Nephron progenitor cell (in vitro differentiated cells): ENCODE data around the gene CCDC157.

Experiments
- DNase-seq: peaks from one replicate; pipeline ENCODE4 v3.0.0; 2021
- H3K27ac Mint-ChIP-seq: 2 replicates; pipeline ENCODE4 v1.8.0; 2021; ENCODE audit warnings: mild to moderate bottlenecking, moderate library complexity, mixed read lengths
- H3K27me3 Mint-ChIP-seq: 2 replicates; pipeline ENCODE4 v1.8.0; 2021; ENCODE audit warnings: mild to moderate bottlenecking, low read depth, mixed read lengths; ENCODE audit not compliant: poor library complexity
- H3K36me3 Mint-ChIP-seq: 2 replicates; pipeline ENCODE4 v1.8.0; 2021; ENCODE audit warnings: low read depth, mixed read lengths
- H3K4me1 Mint-ChIP-seq: 2 replicates; pipeline ENCODE4 v1.8.0; 2021; ENCODE audit warnings: mixed read lengths
- H3K4me3 Mint-ChIP-seq: 2 replicates; pipeline ENCODE4 v1.8.0; 2021; ENCODE audit warnings: mild to moderate bottlenecking, moderate library complexity, mixed read lengths
- H3K9me3 Mint-ChIP-seq: 2 replicates; pipeline ENCODE4 v1.8.0; 2021; ENCODE audit warnings: mild to moderate bottlenecking, moderate library complexity, mixed read lengths
- TF ChIP-seq, protein P1 (sequence below): fragments of 200-600 bp; sonication (generic); IDR thresholded peaks from 2 replicates; pipeline ENCODE4 v1.5.0; 2021; ENCODE audit warnings: antibody characterized with exemption

The CCDC157 gene

DNA sequence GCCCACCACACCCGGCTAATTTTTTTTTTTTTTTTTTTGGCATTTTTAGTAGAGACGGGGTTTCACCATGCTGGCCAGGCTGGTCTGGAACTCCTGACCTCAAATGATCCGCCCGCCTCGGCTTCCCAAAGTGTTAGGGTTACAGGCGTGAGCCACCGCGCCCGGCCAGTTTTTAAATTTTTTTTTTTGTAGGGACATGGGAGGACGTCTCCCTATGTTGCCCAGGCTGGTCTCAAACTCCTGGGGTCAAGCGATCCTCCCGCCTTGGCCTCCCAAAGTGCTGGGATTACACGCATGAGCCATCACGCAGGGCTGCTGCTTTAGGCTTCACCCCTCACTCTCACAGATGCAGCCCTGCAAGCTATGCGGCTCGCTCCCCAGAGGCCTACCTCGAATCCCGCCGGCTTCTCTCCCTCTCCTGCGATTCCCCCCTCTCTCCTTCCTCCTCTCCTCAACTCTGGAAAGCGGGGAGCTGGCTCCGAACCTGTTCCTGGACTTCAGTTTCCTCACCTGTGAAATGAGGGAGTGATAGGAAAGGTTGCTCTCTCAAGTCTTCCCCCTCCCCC, 926 bp downstream of the CCDC157 start:
- Mint-ChIP-seq H3K36me3 (peaks cover 13% of the 10 kb centered on the region), H3K27me3 (peaks cover 3% of the 10 kb centered on the region), H3K27ac (no peak overlapping the region), H3K4me3 (peak overlapping the region; percentile 96), H3K9me3 (no peaks in the 10 kb centered on the region), H3K4me1 (peaks cover 42% of the 10 kb centered on the region)
- no peak for DNase-seq
- TF ChIP-seq, protein P1, sequence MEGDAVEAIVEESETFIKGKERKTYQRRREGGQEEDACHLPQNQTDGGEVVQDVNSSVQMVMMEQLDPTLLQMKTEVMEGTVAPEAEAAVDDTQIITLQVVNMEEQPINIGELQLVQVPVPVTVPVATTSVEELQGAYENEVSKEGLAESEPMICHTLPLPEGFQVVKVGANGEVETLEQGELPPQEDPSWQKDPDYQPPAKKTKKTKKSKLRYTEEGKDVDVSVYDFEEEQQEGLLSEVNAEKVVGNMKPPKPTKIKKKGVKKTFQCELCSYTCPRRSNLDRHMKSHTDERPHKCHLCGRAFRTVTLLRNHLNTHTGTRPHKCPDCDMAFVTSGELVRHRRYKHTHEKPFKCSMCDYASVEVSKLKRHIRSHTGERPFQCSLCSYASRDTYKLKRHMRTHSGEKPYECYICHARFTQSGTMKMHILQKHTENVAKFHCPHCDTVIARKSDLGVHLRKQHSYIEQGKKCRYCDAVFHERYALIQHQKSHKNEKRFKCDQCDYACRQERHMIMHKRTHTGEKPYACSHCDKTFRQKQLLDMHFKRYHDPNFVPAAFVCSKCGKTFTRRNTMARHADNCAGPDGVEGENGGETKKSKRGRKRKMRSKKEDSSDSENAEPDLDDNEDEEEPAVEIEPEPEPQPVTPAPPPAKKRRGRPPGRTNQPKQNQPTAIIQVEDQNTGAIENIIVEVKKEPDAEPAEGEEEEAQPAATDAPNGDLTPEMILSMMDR, result no peak

DNA sequence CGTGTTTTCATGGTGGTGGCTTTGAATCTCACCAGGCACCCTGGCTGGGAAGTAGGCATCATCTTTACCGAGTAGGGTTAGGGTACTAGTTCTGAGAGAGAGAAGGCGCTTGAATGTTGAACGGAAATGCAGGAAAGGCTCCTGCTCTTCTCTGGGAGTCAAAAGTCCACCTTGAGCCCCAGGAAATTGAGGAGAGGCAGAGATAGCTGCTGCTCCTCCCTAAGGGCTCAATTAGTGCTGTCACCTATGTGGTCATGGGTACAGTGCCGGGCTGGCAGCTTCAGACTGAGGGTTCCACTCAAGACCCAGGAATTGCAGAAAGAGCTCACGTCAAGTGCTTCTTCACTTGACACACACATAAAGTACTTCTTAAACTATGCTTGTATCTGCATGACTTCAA, 1.7 kb downstream of the CCDC157 start:
- H3K27ac Mint-ChIP-seq, result no peak overlapping the region
- TF ChIP-seq, protein P1, result no peak
- H3K36me3 Mint-ChIP-seq, result peaks cover 11% of the 10 kb centered on the region
- no peak for DNase-seq
- peak overlapping the region; percentile 96 for H3K4me3 Mint-ChIP-seq
- H3K9me3 Mint-ChIP-seq, result no peaks in the 10 kb centered on the region
- peaks cover 3% of the 10 kb centered on the region for H3K27me3 Mint-ChIP-seq
- H3K4me1 Mint-ChIP-seq, result peaks cover 42% of the 10 kb centered on the region

DNA sequence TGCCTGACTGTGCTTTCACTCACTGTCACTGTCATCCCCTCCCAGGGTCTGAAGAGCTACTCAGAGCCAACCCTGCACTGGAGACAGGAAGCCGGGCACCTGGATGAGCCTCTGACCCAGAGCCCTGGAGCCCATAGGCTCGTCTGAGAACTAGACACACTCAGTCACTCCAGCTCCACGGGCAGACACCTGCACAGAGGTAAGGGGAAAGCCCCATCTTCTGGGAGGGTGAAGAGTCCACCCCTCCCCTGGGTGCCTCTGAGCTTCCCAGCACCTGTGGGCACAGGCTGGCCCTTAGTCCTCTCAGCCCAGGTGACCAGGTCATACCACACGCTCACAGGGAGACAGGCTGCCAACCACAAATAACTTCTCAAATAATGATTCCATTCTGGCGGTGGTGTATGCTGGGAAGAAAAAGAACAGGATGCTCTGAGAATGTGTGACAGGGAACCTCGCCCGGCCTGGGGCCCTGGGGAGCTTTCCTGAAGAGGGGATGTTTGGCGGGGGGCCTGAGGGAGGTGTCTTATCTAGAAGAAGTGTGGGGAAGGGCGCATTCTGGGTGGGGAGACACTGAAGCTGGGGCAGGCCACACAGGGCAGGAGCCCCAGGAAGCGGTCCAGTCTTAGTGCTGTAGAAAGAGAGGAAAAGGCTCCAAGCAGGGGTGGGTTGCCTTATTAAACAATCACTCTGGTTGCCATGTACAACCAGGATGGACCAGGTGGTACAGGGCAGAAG, 5.3 kb downstream of the CCDC157 start:
- Mint-ChIP-seq H3K4me1 (peaks cover 13% of the 10 kb centered on the region), H3K27me3 (peaks cover 3% of the 10 kb centered on the region), H3K27ac (peak overlapping the region; percentile 76), H3K9me3 (no peaks in the 10 kb centered on the region), H3K36me3 (no peaks in the 10 kb centered on the region), H3K4me3 (no peak overlapping the region)
- DNase-seq, result no peak
- TF ChIP-seq, protein P1, result no peak

DNA sequence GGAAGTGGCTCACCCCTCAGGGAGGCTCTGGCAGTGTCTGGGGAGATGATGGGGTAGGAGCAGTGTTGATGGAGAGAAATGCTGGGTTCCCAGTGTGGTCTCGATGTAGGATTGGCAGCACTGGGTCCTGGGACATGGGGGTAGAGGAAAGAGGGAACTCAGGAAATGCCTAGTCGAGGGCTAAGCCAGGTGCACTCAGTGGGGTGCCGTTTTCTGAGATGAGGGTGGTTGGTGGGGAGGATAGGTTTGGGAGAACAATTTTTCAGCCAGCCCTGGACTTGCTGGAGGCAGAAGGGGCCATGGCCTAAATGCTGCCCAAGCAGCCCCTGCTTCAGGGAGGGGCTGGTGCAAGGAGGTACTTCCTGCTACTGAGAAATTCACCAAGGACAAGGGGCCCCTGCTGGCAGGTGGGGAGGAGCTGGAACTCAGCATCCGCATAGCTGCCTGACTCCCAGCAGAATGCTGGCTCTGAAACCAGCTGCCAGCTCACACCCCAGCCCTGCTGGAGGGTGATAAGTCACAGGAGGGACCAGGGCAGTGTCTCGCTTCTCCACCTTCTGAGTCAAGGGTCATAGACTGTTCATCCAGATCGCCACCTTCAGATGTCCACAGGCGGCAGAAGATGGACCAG, 6.0 kb downstream of the CCDC157 start:
- Mint-ChIP-seq H3K36me3 (no peaks in the 10 kb centered on the region), H3K27ac (no peak overlapping the region)
- no peak for DNase-seq

DNA sequence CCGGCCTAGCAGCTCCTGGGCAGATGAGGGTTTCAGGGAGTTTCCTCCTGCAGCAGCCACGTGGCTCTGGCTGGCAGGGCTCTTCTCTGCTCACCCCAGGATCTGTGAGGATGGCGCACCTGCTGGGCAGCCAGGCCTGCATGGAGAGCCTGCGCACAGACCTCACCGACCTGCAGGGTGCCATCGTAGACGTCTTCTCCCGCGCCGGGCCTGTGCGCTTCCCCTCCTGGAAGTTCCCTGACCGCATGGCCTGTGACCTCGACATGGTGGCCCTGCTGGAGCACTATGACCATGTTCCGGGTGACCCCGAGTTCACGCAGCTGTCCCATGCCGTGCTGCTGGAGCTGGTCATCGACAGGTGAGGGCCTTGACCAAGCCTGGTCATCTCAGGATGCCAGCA, 9.1 kb downstream of the CCDC157 start:
- Mint-ChIP-seq H3K4me3 (no peak overlapping the region), H3K9me3 (no peaks in the 10 kb centered on the region), H3K4me1 (peaks cover 32% of the 10 kb centered on the region), H3K36me3 (no peaks in the 10 kb centered on the region), H3K27ac (no peak overlapping the region), H3K27me3 (peaks cover 2% of the 10 kb centered on the region)
- TF ChIP-seq, protein P1, result no peak
- no peak for DNase-seq

More for the DNA sequence above, 6.0 kb downstream of the CCDC157 start:
- no peak overlapping the region for H3K4me3 Mint-ChIP-seq
- peaks cover 13% of the 10 kb centered on the region for H3K4me1 Mint-ChIP-seq
- no peaks in the 10 kb centered on the region for H3K9me3 Mint-ChIP-seq
- TF ChIP-seq, protein P1, result no peak
- H3K27me3 Mint-ChIP-seq, result peaks cover 3% of the 10 kb centered on the region
